NCI-H446 (cell line): ENCODE results near the gene HOGA1.
A peak's percentile ranks its signal among the peaks of the same experiment; 100 is the strongest.

ENCODE experiments used
- DNase-seq, 2 experiments: peaks; one replicate each; lab custom pipeline; 2025; lab: John Stamatoyannopoulos, UW

HOGA1 gene

DNA sequence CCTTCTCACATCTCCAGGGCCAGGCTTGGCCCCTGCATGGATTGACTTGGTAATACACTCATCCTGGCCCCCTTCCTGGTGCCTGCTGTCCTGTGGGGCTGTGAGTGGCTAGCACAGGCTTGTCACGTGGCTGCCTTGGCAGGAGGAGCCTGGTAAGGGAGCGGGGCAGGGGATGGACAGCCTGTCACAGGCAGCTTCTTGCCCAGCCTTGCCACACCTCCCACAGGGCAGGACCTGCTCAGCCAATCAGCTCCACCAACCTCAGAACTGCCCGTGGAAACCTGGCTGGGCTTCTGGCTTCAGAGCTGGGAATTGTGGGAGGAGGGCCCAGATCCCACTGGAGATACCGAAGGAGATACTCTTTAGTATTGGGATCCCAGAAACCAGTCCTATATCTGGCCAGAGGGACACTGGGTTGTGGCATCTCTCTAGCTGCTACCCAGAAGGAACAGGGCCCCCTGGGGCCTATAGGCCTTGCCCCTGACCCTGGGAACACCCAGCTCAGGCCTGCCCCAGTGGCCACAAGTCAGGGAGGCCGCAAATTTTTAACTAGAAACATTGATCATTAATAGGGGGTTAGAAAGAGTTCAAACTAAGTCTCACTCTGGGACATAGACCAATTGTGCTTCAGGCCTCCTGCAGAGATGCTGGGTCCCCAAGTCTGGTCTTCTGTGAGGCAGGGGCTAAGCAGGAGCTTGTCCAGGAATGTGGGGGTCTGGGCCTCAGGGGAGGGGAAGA is at the start of gene HOGA1:
Gene HOGA1 (plus strand): TSS at position 330 of the 738 bp plus-strand sequence. CDS start 315 bp downstream, at position 645.
- peak; percentile 38 to 79 for DNase-seq

DNA sequence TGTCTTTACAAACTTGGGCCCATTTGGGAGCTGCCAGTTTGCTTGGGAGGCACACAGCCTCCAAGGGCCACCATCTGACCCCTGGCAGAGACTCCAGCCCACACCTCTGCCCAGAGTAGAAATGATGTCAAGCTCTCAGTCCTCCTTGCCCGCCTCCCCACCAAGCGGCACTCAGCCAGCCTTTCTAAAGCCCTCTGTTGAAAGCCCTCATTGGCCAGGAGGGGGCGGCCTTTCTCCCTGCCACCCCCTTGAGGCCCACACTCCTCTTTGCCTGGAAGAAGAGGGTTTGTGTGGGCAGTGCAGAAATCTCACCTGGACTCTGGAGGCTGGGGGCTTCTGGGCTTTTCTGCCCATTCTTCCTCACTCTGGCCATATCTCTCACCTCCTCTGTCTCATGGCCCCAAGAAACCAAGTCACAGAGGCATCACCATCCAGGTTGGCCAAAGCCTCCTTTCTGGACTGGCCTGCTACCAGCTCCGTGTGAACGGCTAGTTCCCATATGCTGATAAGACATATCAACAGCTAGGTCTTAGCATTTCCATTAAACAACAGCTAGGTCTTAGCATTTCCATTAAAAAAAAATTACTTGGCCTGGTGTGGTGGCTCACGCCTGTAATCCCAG is 49.3 kb upstream of the HOGA1 start:
- DNase-seq, result peak in 1 of 2 experiments; percentile 13

- DNase-seq, result no peak
These were observed 46.9 kb upstream of the HOGA1 start for GRCh38 chr10:97537186-97537869.

DNA sequence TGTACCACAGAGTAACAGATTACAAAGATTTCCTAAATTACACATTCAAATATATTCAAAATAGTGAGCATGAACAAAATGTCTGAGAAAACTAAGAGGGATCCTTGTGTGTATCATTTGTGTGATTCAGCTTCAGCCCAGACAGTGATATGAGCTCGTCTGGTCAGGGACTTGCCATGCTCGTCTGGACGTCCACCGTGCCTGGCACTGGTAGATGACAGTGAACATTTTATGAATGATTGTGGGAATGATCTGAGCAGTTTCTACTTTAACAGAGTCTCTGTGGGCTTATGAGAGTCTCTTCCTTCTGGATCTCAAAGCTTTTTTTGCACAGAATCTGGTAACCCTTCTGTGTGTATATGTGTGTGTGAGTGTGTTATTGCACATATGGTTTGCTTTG is 45.8 kb upstream of the HOGA1 start:
- DNase-seq, result no peak

GRCh38 chr10:97538839-97539238 is 45.4 kb upstream of the HOGA1 start:
- no peak for DNase-seq

DNA sequence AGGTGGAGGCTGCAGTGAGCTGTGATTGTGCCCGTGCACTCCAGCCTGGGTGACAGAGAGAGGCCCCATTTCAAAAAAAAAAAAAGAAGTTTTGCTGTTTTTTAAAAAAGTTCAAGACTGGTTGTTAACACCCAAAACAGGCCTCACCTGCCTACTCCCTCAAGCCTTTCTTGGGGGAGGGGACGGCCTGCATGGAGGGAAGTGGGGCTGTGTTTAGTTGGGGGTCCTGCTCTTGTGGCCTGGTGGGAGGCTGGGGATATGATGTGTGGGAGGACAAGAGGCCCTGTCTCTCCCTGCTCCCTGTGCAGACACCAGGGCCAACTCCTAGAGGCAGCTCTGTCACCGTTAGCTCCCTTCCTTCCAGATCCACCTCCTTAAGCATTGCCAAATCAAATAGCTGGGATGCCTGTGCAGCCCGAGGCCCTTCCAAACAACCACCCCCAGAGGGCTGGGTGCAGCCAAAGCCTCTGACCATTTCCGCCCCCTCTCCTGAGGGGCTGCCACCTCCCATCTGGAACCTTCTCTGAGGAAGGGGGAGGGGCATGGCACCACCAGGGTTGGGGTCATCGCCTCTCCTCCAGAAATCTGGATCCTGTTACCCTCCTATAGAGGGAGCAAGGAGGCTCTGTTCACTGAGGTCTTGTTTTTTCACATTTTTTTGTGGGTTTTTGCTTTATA is 44.5 kb upstream of the HOGA1 start:
- no peak for DNase-seq

DNA sequence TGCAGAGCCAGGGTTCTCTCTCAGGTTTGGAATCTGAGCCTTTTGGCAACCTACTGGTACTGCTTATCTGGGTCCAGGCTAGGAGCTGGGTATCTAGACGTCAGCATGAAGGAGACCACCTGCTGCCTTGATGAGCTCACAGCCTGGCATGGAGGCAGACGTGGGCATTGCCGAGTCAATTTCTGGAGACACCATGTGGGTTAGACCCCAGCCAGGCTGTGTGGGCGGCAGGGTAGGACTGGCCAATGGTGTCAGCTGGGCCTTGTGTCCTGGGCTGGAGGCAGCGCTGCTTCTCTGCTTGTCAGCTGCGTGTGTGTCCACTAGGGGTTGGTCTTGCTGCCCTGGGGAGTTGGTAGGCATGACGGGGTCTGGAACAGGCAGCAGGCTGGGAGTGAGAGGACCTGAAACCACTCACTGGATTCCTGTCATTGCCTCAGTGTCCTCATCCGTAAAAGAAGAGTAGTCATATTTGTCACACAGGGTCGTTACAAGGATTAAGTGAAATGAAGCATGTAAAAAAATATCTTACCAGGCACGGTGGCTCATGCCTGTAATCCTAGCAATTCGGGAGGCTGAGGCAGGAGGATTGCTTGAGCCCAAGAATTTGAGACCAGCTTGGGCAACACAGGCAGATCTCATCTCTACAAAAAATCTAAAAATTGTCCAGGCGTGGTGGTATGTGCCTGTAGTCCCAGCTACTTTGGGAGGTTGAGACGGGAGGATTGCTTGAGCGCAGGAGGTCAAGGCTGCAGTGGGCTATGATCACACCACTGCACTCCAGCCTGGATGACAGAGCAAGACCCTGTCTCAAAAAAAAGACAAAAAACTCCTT is 43.3 kb upstream of the HOGA1 start:
- no peak for DNase-seq

DNA sequence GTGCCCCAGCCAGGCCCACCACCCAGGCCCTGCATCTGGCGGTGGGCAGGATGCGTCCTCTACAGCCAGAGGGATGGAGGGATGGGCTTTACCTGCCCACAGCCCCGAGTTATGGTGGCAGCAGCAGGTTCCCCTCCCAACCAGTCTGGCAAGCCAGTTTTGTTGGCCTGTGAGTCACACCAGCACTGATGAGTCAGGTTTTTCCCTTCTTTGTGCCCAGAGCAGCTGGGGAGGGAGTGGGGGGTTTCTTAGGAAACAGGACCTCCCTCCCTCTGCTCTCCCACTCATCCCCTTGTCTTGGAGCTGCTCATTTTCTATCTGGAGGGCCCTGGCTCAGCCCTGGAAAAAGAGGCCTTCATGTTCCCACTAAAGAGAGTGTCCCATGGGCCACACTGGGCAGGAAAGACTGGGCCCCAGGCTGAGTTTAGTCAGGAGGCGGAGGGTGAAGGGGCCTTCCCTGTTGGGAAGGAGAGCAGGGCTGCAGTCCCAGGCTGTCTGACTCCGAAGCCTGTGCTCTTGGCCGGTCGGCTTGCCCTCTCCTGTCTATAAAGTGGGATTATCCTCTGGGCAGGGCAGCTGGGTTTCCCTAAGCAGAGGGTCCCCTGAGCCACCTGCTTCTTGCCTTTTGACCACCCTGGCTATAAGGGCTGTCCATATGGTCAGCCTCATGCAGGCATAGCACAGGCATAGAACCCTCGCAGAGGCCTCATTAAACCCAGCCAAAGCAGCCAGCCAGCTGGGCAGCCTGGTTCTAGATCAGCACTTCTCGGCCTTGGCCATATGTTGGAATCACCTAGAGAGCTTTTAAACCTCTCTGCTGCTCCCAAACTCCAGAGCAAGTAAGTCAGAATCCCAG is 41.8 kb upstream of the HOGA1 start:
- DNase-seq, result peak in 1 of 2 experiments; percentile 74

DNA sequence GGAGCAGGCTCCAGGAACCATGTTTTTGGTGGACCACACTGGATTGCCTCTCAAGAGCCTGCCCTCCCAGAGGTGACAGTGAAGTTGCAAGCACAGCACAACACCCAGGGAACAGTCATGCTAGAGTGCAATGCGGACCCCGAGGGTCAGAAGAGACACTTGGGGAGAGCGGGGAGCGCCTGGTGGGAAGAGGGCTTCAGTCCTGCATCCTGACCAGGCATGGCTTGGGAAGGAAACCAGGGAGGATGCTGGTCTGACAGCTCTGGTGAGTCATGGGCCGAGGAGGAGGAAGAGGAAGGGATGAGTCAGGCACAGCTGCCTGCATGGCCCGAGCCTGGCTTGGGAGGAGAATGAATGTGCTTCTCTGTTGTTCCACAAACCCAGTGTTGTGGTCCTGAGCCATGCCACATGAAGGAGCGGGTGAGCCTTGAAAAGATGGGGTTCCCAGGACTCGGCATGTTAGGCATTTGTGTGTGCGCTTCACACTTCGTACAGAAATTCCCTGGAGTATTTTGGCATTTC is 41.1 kb upstream of the HOGA1 start:
- DNase-seq, result peak in 1 of 2 experiments; percentile 31

GRCh38 chr10:97546456-97547270 is 37.5 kb upstream of the HOGA1 start:
- DNase-seq, result no peak

- no peak for DNase-seq
These were observed 37.0 kb upstream of the HOGA1 start for GRCh38 chr10:97547271-97547600.

DNA sequence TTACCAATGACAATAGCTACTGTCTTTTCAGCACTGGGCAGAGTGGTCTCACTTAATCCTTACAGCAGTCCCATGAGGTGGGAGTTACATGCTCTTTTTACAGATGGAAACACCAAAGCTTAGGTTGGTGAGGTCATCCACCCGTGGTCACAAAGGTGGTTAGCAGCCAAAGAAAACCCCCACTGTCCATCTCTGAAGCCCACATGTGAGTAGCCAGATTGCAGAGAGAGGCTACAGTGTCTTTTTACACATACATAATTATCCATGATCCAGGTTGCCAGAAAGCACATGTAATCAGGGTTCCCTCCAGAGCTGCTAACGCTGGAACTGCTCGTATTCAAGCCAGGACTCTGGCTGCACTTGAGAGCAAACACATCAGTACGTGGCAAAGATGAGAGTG is 36.2 kb upstream of the HOGA1 start:
- DNase-seq, result no peak

GRCh38 chr10:97548828-97549455 is 35.2 kb upstream of the HOGA1 start:
- DNase-seq, result no peak

- DNase-seq, result no peak
These were observed 34.4 kb upstream of the HOGA1 start for GRCh38 chr10:97549587-97550322.

DNA sequence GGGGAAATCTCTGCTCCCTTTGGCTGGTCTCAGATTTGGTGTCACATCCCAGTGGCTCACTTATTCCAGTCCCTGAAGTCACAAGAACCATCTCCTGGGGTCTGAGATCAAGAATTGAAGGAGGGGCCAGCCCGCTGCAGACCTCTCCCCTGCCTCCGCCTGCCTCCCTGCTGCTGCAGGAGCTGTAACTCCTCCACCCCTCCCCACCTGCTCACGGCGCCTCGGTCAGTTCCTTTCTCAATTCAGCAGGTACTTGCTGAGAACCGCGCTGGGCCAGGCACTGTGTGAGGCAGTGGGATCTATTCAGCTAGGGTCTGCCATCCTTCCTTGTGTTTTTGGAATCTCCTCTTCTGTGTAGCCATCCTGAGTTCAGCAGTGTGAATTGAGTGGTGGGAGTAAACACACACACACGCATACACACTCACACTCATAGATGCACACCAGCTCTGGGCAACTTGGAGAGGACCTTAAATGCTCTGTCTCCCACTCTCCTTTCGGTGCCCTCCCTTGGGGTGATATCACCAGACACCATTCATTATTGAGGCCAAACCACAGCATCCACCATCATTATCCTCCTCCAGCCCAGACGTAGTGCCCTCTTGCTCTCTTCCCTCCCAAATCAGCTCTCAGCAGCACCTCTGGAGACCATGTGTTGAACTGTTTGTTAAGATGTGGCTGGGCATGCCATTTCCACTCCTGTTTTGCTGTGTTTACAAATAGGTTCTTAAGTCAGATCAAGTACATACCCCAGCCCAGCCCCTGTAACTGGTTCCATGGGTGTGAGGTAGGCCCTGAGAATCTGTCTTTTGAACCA is 33.6 kb upstream of the HOGA1 start:
- DNase-seq, result no peak

DNA sequence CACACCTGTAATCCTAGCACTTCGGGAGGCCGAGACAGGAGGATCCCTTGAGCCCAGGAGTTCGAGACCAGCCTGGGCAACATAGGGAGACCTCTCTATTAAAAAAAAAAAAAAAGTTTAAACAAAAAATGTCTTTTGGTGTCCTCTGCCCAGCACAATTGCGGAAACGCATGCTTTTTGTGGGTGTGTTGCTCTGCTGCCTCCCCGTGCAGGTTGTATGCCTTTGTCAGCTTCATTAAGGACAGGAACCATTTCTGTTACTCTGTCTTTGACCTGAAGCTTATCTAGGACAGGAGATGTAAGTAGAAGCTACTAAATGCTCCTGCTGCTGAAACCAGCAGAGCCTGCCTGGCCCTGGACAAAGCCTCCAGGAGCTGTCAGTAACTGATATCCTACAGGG is 32.9 kb upstream of the HOGA1 start:
- no peak for DNase-seq

GRCh38 chr10:97553575-97554031 is 30.6 kb upstream of the HOGA1 start:
- peak; percentile 9 to 39 for DNase-seq
